Cardiac fibroblast (primary cell): ENCODE data around the gene OXSR1.

Experiments
- DNase-seq, 2 donors: peaks; one replicate each; pipeline versions ENCODE4 v3.0.0 to v3.0.0-alpha.2; 2010; ENCODE audit warnings: low read depth in 2 of 2
- H3K4me3 ChIP-seq, 2 donors: replicated peaks in 1 of 2; 1 replicate in 1 of 2; 2 replicates in 1 of 2; pipeline ENCODE4 v1.5.1; 2011; ENCODE audit warnings: low read depth in 2 of 2, low read length in 2 of 2, mild to moderate bottlenecking in 2 of 2, moderate library complexity in 1 of 2
- CTCF ChIP-seq: IDR thresholded peaks from one replicate; pipeline ENCODE4 v1.5.1; 2011; ENCODE audit warnings: low read depth, mild to moderate bottlenecking, low read length, inconsistent platforms

Gene OXSR1

GRCh38 chr3:38214560-38214959 lies 49.2 kb downstream of the OXSR1 start:
- TF ChIP-seq CTCF, result no peak
- H3K4me3 ChIP-seq, result no peak overlapping the region
- DNase-seq, result no peak

GRCh38 chr3:38219609-38220197 lies 54.4 kb downstream of the OXSR1 start:
- no peak overlapping the region for H3K4me3 ChIP-seq
- no peak for DNase-seq
- TF ChIP-seq CTCF, result no peak

GRCh38 chr3:38221005-38221404 lies 55.7 kb downstream of the OXSR1 start:
- TF ChIP-seq CTCF, result no peak
- H3K4me3 ChIP-seq, result no peak overlapping the region
- no peak for DNase-seq

GRCh38 chr3:38222032-38222634 lies 56.8 kb downstream of the OXSR1 start:
- no peak for TF ChIP-seq CTCF
- no peak overlapping the region for H3K4me3 ChIP-seq
- DNase-seq, result no peak

- DNase-seq, result no peak
- no peak for TF ChIP-seq CTCF
- H3K4me3 ChIP-seq, result no peak overlapping the region
Measured at GRCh38 chr3:38224357-38224756, 59.0 kb downstream of the OXSR1 start.

GRCh38 chr3:38226273-38226672 lies 60.9 kb downstream of the OXSR1 start:
- peak; percentile 10 to 74 for DNase-seq
- no peak for TF ChIP-seq CTCF
- H3K4me3 ChIP-seq, result no peak overlapping the region

GRCh38 chr3:38227989-38228388 lies 62.7 kb downstream of the OXSR1 start:
- no peak for TF ChIP-seq CTCF
- peak; percentile 70 to 80 for DNase-seq
- H3K4me3 ChIP-seq, result no peak overlapping the region
